ENCODE measurements around the gene TLDC2. TPM values are rescaled to one million over a fixed set of nuclear protein-coding genes. Genes with fewer than 3 reads are reported as not detected.
A peak's percentile ranks its signal among the peaks of the same experiment; 100 is the strongest.

The TLDC2 gene
- total RNA-seq, 1 experiment from 2014 or later = 23.6 TPM

DNA sequence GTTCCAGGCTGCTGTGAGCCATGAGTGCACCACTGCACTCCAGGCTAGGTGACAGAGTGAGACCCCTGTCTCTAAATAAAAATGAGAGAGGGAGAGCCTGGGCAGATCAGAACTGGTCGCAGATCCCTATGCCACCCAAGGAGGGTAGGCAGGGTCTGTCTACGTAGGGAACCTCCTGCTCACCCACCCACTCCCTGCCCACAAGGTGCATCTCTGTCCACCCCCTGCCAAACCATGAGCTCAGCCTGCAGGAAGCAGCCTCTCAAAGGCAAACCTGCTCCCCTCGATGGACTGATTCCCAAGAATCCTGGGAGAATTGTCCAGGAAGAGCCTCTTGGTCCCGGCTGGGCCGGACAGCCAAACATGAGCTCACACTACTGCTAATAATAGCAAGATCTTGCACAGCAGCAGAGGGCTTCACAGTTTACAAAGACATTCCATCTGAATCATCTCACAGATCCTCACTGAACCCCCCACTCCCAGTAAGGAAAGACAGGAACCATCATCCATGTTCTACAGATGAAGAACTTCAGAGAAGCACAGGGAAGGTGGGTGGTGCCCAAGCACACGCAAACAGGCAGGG is 27.8 kb upstream of the TLDC2 start:
- in situ Hi-C loops (cut with HindIII; ENCODE audit: low pct_unique_long_range_greater_than_20kb, low sequenced_read_pairs) = no loop called here
- no peak for DNase-seq (ENCODE audit: low read depth)

DNA sequence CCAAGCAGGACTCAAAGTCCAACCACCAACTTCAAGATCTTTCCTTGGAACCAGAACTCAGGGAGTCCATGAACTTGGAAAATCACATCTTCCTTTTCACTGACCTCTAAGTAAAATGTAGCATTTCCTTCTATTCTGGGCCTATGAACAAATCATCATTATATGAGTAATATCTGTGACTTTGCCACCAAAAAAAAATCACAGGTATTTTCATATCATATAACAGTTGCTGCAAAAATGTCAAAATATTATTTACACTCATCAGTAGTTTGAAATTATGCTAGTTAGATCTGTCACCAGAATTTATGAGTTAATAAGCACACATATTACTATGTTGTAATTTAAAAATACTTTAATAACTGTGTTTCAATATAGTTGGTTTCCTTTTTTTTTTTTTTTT is 27.3 kb upstream of the TLDC2 start:
- in situ Hi-C loops (cut with HindIII; ENCODE audit: low pct_unique_long_range_greater_than_20kb, low sequenced_read_pairs) = no loop called here

DNA sequence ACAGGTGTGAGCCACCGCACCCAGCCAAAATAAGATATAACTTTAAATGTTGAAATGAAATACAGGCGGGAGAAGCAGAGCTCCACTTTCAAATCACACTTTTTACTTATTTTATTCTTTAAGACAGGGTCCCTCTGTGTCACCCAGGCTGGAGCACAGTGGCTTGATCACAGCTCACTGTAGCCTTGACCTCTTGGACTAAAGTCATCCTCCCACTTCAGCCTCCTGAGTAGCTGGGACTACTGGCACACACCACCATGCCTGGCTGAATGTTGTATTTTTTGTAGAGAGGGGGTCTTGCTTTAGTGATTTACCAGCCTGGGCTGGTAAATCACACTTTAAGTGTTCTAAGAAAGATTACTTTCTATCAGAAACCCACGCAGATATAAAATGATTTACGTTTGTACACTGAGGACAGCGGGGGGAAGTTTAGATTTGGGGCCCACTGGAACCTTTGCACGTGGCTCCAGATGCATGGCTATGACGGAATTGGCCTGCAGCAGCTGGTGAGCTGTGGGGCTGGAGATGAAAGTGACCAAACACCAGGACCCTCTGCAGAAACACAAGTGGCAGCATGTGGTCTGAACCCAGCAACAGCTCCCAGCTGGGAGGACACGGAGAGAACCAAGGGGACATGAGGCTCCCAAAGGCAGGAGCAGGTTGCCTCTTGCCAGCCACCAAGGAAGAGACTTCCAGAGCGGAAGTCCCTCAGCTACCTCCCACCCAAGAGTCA is 26.4 kb upstream of the TLDC2 start:
- in situ Hi-C loops (cut with HindIII; ENCODE audit: low pct_unique_long_range_greater_than_20kb, low sequenced_read_pairs) = loop anchor here (25.0 kb wide), 1 partner anchor 87 kb away; the partner anchor contains the start of gene DSN1
- DNase-seq (ENCODE audit: low read depth) = no peak

More for the DNA sequence above, 27.3 kb upstream of the TLDC2 start:
- DNase-seq (ENCODE audit: low read depth) = no peak

DNA sequence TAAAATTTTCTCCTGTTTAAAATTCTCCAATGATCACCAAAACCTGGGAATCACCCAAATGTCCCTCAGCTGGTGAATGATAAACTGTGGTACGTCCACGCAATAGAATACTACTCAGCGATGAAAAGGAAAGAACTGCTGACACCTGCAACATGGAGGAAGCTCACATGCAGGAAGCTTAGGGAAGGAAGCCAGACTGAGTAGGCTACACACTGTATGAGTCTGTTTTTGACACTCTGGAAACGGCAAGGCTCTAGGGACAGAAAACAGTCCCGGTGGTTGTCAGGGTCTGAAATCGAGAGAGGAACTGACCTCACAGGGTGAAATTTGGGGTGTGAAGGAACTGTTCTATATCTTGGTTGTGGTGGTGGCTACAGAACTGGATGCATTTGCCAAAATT is 25.2 kb upstream of the TLDC2 start:
- in situ Hi-C loops (cut with HindIII; ENCODE audit: low pct_unique_long_range_greater_than_20kb, low sequenced_read_pairs) = loop anchor here (25.0 kb wide), 1 partner anchor 88 kb away; the partner anchor contains the start of gene DSN1
- no peak for DNase-seq (ENCODE audit: low read depth)

DNA sequence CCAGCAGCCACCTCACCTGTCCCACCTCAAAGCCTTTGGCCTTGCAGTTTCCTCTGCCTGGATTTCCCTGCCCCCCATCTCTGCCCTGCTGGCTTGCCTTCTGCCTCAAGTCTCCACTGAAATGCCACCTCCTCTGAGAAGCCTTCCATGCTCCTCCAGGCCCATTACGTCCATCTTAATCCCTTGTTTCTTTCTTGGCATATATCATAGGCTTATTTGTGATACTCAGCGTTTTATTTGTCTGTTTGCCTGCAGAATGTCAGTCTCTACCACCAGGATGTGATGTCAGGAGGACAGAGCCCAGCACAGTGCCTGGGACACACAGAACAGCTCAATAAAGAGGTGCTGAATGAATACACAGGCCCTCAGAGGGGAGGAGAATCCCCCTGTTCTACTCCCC is 24.4 kb upstream of the TLDC2 start:
- in situ Hi-C loops (cut with HindIII; ENCODE audit: low pct_unique_long_range_greater_than_20kb, low sequenced_read_pairs) = loop anchor here (25.0 kb wide), 1 partner anchor 89 kb away; the partner anchor contains the start of gene DSN1

DNA sequence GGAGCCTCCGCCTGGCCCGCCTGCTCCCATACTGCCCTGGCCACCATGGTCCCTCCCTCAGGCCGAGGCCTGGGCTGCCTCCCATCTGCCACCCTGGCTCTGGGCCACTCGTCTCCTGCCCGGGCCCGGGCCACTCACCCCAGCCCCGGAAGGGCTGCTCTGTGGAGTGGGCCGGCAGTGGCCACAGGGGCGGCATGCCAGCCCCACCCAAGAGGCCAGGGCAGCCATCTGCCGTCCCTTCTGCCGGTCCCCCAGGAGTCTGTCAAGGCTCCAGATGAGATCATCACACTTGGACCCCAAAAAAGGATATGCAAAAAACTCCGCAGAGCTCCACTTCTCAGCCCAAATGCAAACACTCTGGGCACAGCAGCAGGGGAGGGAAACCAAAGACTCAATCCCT is 23.8 kb upstream of the TLDC2 start:
- in situ Hi-C loops (cut with HindIII; ENCODE audit: low pct_unique_long_range_greater_than_20kb, low sequenced_read_pairs) = loop anchor here (25.0 kb wide), 1 partner anchor 90 kb away; the partner anchor contains the start of gene DSN1
- DNase-seq (ENCODE audit: low read depth) = no peak

More for the DNA sequence above, 24.4 kb upstream of the TLDC2 start:
- no peak for DNase-seq (ENCODE audit: low read depth)

DNA sequence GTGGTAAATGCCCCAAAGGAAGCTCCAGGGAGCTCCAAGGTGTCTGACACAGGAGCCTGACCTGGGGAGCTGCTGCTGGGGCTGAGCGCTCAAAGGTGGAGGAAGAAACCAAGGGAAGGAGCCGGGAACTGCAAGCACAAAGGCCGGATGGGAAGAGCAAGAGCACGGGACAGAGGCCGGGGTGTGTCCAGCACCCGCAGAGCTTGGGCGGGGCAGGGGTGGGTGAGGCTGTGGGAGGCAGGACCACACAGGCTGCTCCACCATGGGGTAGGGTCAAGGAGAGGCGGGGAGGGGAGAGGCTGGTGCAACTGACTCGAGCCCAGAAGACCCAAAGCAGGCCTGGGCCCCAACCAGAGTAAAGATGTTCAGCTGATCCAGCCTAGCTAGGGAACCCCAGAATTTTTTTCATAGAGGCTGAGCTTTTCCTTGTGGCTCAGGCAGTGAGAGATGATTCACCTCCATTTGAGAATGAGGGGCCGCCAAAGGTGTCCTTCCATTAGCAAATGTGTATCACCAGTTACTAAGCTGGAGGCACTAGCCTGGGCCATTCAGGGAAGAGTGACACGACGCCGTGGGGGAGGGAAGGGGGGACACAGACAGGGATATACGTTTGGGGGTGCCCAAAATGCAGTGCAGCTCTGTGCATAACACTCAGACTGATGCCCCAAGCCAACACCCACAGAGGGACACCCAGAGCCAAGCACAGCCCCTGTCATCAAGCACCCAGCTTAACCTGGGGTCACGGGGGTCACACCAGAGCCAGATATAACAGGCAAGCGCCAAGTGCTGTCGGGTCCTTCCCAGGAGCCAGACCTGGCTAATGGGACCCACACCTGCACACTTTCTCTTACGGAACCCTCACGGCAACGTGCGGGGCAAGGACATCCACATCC is 21.3 kb upstream of the TLDC2 start:
- DNase-seq (ENCODE audit: low read depth) = peak; percentile 58
- in situ Hi-C loops (cut with HindIII; ENCODE audit: low pct_unique_long_range_greater_than_20kb, low sequenced_read_pairs) = loop anchor here (25.0 kb wide), 1 partner anchor 92 kb away; the partner anchor contains the start of gene DSN1

DNA sequence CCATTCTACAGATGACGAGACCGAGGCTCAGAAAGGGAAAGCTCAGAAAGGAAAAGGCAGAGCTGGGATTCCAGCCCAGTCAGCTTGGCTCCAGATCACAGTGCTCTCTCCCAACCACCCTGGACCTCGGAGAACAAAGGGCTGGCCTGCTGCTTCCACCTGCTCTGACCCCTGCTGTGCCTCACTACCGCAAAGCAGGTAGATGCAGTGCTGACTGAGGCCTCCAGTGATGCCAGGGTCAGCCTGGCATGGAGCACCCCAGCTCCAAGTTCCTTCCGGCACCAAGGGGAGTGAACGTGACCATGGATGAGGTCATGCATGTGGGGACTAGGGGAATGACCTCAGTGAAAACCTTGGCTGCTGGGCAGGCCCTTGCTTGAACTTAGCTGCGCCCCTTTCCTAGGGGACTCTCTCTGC is 20.7 kb upstream of the TLDC2 start:
- in situ Hi-C loops (cut with HindIII; ENCODE audit: low pct_unique_long_range_greater_than_20kb, low sequenced_read_pairs) = loop anchor here (25.0 kb wide), 1 partner anchor 93 kb away; the partner anchor contains the start of gene DSN1

DNA sequence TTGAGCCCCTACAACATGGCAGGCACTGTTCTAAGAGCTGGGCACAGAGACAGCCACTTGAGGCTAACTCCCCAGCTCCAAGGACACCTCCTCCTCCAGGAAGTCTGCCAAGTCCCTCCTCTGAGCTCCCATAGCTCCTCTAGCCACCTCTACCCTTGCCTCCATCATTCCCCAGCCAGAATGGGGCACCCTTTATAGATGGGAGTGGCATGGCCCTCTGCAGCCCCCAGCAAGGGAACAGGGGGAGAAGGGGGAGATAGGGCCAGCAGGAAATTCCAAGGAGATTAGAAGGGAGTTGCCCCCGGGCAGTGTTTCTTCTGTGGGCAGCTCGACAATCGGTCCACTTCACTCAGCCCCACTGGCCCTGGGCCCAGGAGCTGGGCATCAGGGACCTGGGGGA is 19.7 kb upstream of the TLDC2 start:
- in situ Hi-C loops (cut with HindIII; ENCODE audit: low pct_unique_long_range_greater_than_20kb, low sequenced_read_pairs) = loop anchor here (25.0 kb wide), 1 partner anchor 94 kb away; the partner anchor contains the start of gene DSN1
- no peak for DNase-seq (ENCODE audit: low read depth)

More for the DNA sequence above, 20.7 kb upstream of the TLDC2 start:
- DNase-seq (ENCODE audit: low read depth) = no peak

DNA sequence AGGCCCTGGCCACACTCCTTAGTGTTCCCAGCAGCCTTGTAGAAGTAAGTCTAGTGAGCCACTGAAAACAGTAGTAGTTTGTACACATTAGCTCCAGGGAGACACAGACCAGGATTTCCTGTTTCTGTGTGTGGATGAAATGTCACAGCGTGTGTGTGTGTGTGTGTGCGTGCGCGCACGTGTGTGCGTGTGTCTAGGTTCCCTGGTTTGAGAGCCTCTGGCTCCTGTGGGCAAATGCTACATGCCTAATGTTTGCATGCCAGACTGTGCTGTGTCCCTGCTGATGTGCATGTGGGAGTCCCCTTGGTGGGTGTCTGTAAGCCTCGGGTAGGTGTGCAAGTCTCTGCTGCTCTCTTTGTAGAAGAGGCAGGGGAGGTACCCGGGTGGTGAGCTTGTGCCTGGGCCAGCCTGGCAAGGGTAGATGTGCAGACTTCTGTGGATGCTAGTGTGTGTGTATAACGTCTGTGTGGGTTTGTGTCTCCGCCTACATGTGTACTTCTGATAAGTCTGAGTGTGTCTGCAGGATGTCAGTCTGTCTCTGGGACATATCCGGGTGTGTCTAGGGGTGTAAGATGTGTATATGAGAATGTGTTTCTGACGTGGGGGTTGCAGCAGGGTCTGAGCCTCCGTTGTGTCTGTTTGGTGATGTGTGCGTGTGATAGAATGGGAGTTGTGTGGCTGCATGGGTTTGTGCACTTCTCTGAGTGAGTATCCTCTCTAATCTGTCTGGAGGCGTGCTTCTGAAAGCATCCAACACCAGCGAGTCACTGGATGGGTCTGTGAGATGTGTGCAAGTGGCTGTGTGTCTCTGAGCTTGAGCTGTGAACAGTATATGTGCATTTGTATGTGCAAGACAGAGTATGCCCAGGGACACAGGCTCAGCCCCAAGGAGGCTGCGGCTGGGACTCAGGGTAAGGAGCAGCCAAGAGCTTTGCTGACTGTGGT is 19.0 kb upstream of the TLDC2 start:
- in situ Hi-C loops (cut with HindIII; ENCODE audit: low pct_unique_long_range_greater_than_20kb, low sequenced_read_pairs) = loop anchor here (25.0 kb wide), 1 partner anchor 95 kb away; the partner anchor contains the start of gene DSN1
- DNase-seq (ENCODE audit: low read depth) = no peak

DNA sequence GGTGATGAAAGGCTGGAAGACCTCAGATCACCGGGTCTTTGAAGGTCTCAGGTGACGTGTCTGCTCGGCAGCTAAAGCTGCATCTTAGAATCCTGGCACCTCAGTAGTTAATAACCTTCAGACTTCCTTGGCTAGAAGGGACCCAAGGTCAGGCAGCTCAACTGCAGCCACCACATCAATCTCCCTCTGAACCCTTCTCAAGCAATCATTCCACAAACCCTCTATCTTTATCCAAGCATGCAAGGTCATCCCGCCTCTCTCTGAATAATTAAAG is 16.7 kb upstream of the TLDC2 start:
- DNase-seq (ENCODE audit: low read depth) = peak; percentile 88
- in situ Hi-C loops (cut with HindIII; ENCODE audit: low pct_unique_long_range_greater_than_20kb, low sequenced_read_pairs) = loop anchor here (25.0 kb wide), 1 partner anchor 97 kb away; the partner anchor contains the start of gene DSN1

DNA sequence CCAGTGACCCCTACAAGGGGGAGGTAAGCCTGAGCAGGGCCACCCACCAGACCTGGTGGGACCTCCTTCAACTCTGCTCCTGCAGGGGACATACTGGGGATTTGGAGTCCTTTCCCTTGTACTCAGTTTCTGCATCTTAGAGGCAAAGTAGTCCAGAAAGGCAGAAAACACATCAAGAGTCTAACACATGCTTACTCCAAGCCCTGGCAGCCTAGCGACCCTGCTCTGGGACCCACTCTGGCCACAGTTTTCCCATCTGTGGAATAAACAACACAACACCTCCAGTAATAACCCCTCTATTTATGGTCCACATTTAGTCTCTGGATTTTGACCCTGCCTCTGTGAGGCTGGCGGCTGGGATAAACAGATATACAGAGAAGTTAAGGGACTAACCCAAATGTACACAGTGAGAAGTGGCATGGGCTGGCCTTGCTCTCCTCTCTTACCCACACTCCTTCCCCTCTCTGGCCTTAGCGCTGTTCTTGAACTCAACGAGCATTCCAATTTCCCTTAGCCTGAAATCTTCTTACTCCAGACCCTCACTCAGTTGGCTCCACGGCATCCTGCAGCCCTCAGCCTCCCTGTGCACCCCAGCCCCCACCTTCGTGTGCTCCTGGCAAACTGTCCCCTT is 16.1 kb upstream of the TLDC2 start:
- in situ Hi-C loops (cut with HindIII; ENCODE audit: low pct_unique_long_range_greater_than_20kb, low sequenced_read_pairs) = loop anchor here (25.0 kb wide), 1 partner anchor 98 kb away; the partner anchor contains the start of gene DSN1
- DNase-seq (ENCODE audit: low read depth) = no peak

DNA sequence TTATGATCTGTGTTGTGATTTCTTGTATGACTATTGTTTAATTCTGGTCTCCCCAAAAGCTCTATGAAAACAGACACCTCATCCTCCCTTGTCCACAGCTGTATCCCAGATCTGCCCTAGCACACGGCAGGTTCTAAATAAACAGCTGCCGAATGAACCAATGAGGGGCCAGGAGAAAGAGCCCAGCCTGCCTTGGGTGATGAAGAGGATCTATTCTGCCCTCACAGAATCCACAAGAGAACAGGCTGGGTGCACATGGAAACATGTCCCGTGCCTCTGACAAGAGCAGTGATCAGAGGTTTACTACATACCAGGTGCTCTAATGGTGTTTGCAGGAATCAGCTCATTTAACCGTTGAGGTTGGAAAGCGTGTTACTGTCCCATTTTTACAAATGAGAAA is 15.6 kb upstream of the TLDC2 start:
- in situ Hi-C loops (cut with HindIII; ENCODE audit: low pct_unique_long_range_greater_than_20kb, low sequenced_read_pairs) = loop anchor here (25.0 kb wide), 1 partner anchor 98 kb away; the partner anchor contains the start of gene DSN1
- no peak for DNase-seq (ENCODE audit: low read depth)

DNA sequence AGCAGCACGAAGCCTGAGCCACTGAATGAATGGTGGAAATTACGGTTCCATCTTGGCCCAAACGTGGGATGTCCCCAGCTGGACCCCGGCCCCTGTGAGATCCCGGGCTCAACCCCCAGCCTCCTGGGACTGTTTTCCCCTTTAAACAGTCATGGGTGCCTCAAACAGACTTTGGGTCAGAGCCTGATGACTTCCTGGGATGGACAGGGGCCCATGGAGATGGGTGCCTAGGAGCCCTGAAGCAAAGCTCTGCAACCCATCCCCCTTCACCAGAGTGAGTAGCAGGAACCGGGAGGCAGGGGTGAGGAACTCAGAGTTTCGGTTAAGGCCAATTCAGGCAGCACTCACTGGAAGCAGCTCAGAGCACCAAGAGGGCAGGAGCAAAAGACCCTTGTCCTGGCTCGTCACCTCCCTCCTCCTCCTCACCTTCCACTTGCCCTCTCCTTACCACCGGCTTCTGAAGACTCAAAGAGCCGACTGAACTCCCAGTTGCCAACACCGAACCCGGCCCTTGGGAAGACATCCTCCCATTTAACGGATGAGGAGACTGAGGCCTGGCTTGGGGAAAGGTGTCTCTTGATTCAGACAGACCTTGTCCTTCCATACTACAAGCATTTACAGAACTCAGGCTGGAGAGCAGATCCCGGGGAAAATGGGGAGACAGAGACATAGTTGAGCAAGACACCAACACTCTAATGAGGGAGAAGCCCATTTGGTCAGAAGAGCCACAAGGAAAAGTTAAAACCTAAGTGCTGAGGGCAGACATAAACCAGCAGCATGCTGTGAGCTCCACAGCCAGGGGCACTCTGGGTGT is 14.9 kb upstream of the TLDC2 start:
- DNase-seq (ENCODE audit: low read depth) = no peak
- in situ Hi-C loops (cut with HindIII; ENCODE audit: low pct_unique_long_range_greater_than_20kb, low sequenced_read_pairs) = loop anchor here (25.0 kb wide), 1 partner anchor 99 kb away; the partner anchor contains the start of gene DSN1

DNA sequence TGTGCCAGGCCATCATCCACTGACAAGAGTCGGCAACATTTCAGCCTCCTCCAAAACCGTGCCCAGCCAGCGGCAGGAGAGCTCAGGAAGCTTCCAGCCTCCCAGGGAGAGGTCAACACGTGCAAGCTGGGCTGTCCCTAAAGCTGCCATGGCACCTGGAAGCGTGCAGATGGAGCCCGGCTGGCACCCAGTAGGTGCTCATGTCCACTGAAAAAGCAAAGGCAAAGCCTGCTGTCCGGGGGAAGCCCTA is 14.4 kb upstream of the TLDC2 start:
- no peak for DNase-seq (ENCODE audit: low read depth)
- in situ Hi-C loops (cut with HindIII; ENCODE audit: low pct_unique_long_range_greater_than_20kb, low sequenced_read_pairs) = loop anchor here (25.0 kb wide), 1 partner anchor 99 kb away; the partner anchor contains the start of gene DSN1
